GM12878 (cell line): ENCODE results near the gene NOC2L. TPM values are rescaled to one million over a fixed set of nuclear protein-coding genes. Genes with fewer than 3 reads are reported as not detected.

ENCODE experiments used
- CBX5 ChIP-seq: sonication (generic); IDR thresholded peaks from 2 replicates; pipeline ENCODE4 v1.6.1; 2016; ENCODE audit warnings: low read depth, moderate library complexity, mild to moderate bottlenecking, inconsistent platforms
- CHD2 ChIP-seq: IDR thresholded peaks from 2 replicates; pipeline ENCODE4 v1.6.1; 2011; ENCODE audit warnings: low read depth, low read length, improper control_type of control experiment, borderline replicate concordance
- FOXM1 ChIP-seq: IDR thresholded peaks from 2 replicates; pipeline ENCODE4 v1.6.1; 2012; ENCODE audit warnings: low read depth, mild to moderate bottlenecking, inconsistent platforms, low read length, moderate library complexity
- GATAD2B ChIP-seq: fragments of 450-650 bp; conservative IDR thresholded peaks from 2 replicates; pipeline ENCODE4 v1.6.1; 2017; ENCODE audit warnings: low read depth, mild to moderate bottlenecking, moderate library complexity
- HDGF ChIP-seq: fragments of 450-650 bp; IDR thresholded peaks from 2 replicates; pipeline ENCODE4 v1.6.1; 2016; ENCODE audit warnings: antibody characterized with exemption
- HSF1 ChIP-seq: fragments of 150-350 bp; IDR thresholded peaks from 2 replicates; pipeline ENCODE4 v1.6.1; 2014; ENCODE audit warnings: mild to moderate bottlenecking, low read depth, low read length
- MEF2A ChIP-seq: IDR thresholded peaks from 2 replicates; pipeline ENCODE4 v1.6.1; 2011; ENCODE audit warnings: low read depth, mild to moderate bottlenecking, low read length, moderate library complexity; ENCODE audit not compliant: insufficient read depth
- MTA2 ChIP-seq: fragments of 450-650 bp; IDR thresholded peaks from 2 replicates; pipeline ENCODE4 v1.6.1; 2016; ENCODE audit warnings: low read depth, mild to moderate bottlenecking, moderate library complexity
- NR2F1 ChIP-seq: fragments of 450-650 bp; conservative IDR thresholded peaks from 2 replicates; pipeline ENCODE4 v1.6.1; 2017; ENCODE audit warnings: mild to moderate bottlenecking
- PAX5 ChIP-seq: IDR thresholded peaks from 2 replicates; pipeline ENCODE4 v1.6.1; 2011; ENCODE audit warnings: low read depth, low read length, borderline replicate concordance
- RELA ChIP-seq: fragments of 450-650 bp; IDR thresholded peaks from 2 replicates; pipeline ENCODE4 v1.8.0; 2014; ENCODE audit warnings: borderline replicate concordance; ENCODE audit not compliant: partially characterized antibody
- SIN3A ChIP-seq: IDR thresholded peaks from 2 replicates; pipeline ENCODE4 v1.6.1; 2012; ENCODE audit warnings: low read depth, low read length, improper control_type of control experiment
- SMAD5 ChIP-seq: IDR thresholded peaks from 2 replicates; pipeline ENCODE4 v1.6.1; 2016; ENCODE audit warnings: antibody characterized with exemption, low read depth
- SPI1 ChIP-seq: IDR thresholded peaks from 2 replicates; pipeline ENCODE4 v1.6.1; 2011; ENCODE audit warnings: low read depth, mild to moderate bottlenecking, low read length, moderate library complexity, borderline replicate concordance; ENCODE audit not compliant: insufficient read depth
- STAT1 ChIP-seq: fragments of 450-650 bp; conservative IDR thresholded peaks from 2 replicates; pipeline ENCODE4 v1.6.1; 2014; ENCODE audit warnings: antibody characterized with exemption, mild to moderate bottlenecking
- SUPT20H ChIP-seq: IDR thresholded peaks from 2 replicates; pipeline ENCODE4 v1.6.1; 2011; ENCODE audit warnings: low read depth, mild to moderate bottlenecking, low read length, moderate library complexity, borderline replicate concordance; ENCODE audit not compliant: control insufficient read depth
- YY1 ChIP-seq: IDR thresholded peaks from 2 replicates; pipeline ENCODE4 v1.6.1; 2011; ENCODE audit warnings: low read depth, mild to moderate bottlenecking, low read length
- ZBTB40 ChIP-seq: fragments of 450-650 bp; IDR thresholded peaks from 2 replicates; pipeline ENCODE4 v1.6.1; 2016; ENCODE audit warnings: mild to moderate bottlenecking, moderate library complexity, borderline replicate concordance
- polyA plus RNA-seq, 11 experiments: library from polyadenylated mRNA; depleted of rRNA in 4 of 11; unstranded in 6 of 11; stranded (reverse) in 5 of 11; fragments of >200 nt; fragmentation: Nextera tagmentation in 4 of 11; fragmentation: Illumina TruSeq in 1 of 11; extraction: Ambion mirVana in 4 of 11; extraction: Trizol in 1 of 11; gene quantifications; 1 replicate in 1 of 11; 2 replicates in 10 of 11; pipeline versions ENCODE4 v1.2.1 to v1.2.3, GENCODE V29; 2011 to 2016; ENCODE audit warnings: inconsistent platforms in 2 of 11, missing spikeins in 2 of 11, low read depth in 1 of 11
- total RNA-seq, 4 experiments: library from RNA; depleted of rRNA in 3 of 4; stranded (reverse); fragments of >200 nt in 3 of 4; fragmentation: Illumina TruSeq in 1 of 4; extraction: Trizol in 1 of 4; gene quantifications; 2 replicates each; pipeline versions ENCODE4 v1.2.1 to v1.2.3, GENCODE V29; 2013 to 2021
- TF ChIP-seq, protein P1 (sequence below): fragments of 450-650 bp; conservative IDR thresholded peaks from 2 replicates; pipeline ENCODE4 v1.6.1; 2017; ENCODE audit warnings: mild to moderate bottlenecking, moderate library complexity
- TF ChIP-seq, protein P2 (sequence below): fragments of 450-650 bp; IDR thresholded peaks from 2 replicates; pipeline ENCODE4 v1.6.1; 2017; ENCODE audit warnings: mild to moderate bottlenecking, low read depth, inconsistent platforms; ENCODE audit not compliant: poor library complexity, severe bottlenecking

Gene NOC2L
- total and polyA plus RNA-seq, 10 of the 15 experiments (the other 5 are each of a cell fraction or from before 2014, with no cell fraction given), result 1.3 to 171 (median 64.3) TPM

DNA sequence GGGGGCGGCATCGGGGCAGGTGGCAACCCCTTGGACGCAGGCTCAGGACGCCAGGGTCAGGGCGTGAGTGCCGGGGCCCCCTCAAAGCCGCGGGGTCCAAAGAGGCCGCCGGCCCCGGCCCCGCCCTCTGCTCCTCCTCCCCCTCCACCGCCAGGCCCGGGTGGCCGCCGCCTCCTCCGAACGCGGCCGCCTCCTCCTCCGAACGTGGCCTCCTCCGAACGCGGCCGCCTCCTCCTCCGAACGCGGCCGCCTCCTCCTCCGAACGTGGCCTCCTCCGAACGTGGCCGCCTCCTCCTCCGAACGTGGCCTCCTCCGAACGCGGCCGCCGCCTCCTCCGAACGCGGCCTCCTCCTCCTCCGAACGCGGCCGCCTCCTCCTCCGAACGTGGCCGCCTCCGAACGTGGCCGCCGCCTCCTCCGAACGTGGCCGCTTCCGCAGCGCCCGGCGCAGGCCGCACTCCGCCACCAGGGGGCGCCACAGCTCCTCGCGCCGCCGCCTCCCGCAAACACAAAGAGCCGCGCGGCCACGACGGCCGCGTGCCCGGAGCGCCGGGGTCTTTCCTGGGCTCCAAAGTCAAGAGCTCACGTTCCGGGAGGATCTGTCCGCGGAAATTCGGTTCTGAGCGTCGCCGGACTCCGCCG is 54.6 kb downstream of the NOC2L start (continued):
- peak; percentile 31; the same call in 1 of the 2 replicates for TF ChIP-seq PAX5
- no peak for TF ChIP-seq ZBTB40
- TF ChIP-seq CHD2, result no peak
- no peak for TF ChIP-seq HSF1
- no peak for TF ChIP-seq NR2F1
- TF ChIP-seq GATAD2B, result peak; percentile 26; the same call in 1 of the 2 replicates
- TF ChIP-seq, protein P1, sequence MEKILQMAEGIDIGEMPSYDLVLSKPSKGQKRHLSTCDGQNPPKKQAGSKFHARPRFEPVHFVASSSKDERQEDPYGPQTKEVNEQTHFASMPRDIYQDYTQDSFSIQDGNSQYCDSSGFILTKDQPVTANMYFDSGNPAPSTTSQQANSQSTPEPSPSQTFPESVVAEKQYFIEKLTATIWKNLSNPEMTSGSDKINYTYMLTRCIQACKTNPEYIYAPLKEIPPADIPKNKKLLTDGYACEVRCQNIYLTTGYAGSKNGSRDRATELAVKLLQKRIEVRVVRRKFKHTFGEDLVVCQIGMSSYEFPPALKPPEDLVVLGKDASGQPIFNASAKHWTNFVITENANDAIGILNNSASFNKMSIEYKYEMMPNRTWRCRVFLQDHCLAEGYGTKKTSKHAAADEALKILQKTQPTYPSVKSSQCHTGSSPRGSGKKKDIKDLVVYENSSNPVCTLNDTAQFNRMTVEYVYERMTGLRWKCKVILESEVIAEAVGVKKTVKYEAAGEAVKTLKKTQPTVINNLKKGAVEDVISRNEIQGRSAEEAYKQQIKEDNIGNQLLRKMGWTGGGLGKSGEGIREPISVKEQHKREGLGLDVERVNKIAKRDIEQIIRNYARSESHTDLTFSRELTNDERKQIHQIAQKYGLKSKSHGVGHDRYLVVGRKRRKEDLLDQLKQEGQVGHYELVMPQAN, result peak; percentile 46; the same call in 1 of the 2 replicates
- no peak for TF ChIP-seq SMAD5
- TF ChIP-seq FOXM1, result no peak
- TF ChIP-seq SPI1, result peak; percentile 20; the same call in 1 of the 2 replicates
- peak; percentile 81 for TF ChIP-seq YY1
- 0 out of 2 replicates have a peak, but pooled peaks have one; percentile 81 for TF ChIP-seq STAT1
- TF ChIP-seq CBX5, result no peak
- TF ChIP-seq RELA, result peak; percentile 57
- TF ChIP-seq, protein P2, sequence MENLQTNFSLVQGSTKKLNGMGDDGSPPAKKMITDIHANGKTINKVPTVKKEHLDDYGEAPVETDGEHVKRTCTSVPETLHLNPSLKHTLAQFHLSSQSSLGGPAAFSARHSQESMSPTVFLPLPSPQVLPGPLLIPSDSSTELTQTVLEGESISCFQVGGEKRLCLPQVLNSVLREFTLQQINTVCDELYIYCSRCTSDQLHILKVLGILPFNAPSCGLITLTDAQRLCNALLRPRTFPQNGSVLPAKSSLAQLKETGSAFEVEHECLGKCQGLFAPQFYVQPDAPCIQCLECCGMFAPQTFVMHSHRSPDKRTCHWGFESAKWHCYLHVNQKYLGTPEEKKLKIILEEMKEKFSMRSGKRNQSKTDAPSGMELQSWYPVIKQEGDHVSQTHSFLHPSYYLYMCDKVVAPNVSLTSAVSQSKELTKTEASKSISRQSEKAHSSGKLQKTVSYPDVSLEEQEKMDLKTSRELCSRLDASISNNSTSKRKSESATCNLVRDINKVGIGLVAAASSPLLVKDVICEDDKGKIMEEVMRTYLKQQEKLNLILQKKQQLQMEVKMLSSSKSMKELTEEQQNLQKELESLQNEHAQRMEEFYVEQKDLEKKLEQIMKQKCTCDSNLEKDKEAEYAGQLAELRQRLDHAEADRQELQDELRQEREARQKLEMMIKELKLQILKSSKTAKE, result no peak
- no peak for TF ChIP-seq MTA2
- no peak for TF ChIP-seq SIN3A
- 0 out of 2 replicates have a peak, but pooled peaks have one; percentile 43 for TF ChIP-seq MEF2A
- 0 out of 2 replicates have a peak, but pooled peaks have one; percentile 22 for TF ChIP-seq HDGF
- no peak for TF ChIP-seq SUPT20H
